H1 (cell line): ENCODE measurements around the gene MYCBPAP. TPM values are rescaled to one million over a fixed set of nuclear protein-coding genes. Genes with fewer than 3 reads are reported as not detected.

ENCODE experiments used
- CBX5 ChIP-seq: fragments of 300-800, 300-1000 bp; sonication (generic); IDR thresholded peaks from 2 replicates; pipeline ENCODE4 v1.7.1; 2016; ENCODE audit warnings: antibody characterized with exemption, low read length, low read depth
- POU5F1 ChIP-seq: IDR thresholded peaks from 2 replicates; pipeline ENCODE4 v1.6.1; 2011; ENCODE audit warnings: low read depth, mild to moderate bottlenecking, low read length, moderate library complexity
- SAP30 ChIP-seq: fragments of 300-600 bp; sonication (generic); IDR thresholded peaks from 2 replicates; pipeline ENCODE4 v1.7.1; 2012; ENCODE audit warnings: low read length, moderate library complexity, mild to moderate bottlenecking, inconsistent platforms; ENCODE audit not compliant: insufficient read depth, insufficient replicate concordance
- SP4 ChIP-seq: IDR thresholded peaks from 2 replicates; pipeline ENCODE4 v1.6.1; 2012; ENCODE audit warnings: low read length, inconsistent platforms
- SRF ChIP-seq: IDR thresholded peaks from 2 replicates; pipeline ENCODE4 v1.6.1; 2011; ENCODE audit warnings: mild to moderate bottlenecking, low read depth, low read length, moderate library complexity
- ZNF274 ChIP-seq: IDR thresholded peaks from 2 replicates; pipeline ENCODE4 v1.7.0; 2012; ENCODE audit warnings: low read length, borderline replicate concordance; ENCODE audit errors: extremely low read depth
- polyA plus RNA-seq, 7 experiments: library from polyadenylated mRNA; depleted of rRNA in 3 of 7; stranded (reverse) in 5 of 7; unstranded in 2 of 7; fragments of >200 nt in 5 of 7; fragments of 200-250 nt in 2 of 7; gene quantifications; 1 replicate in 5 of 7; 2 replicates in 1 of 7; 4 replicates in 1 of 7; pipeline versions ENCODE4 v1.2.1 to v1.2.3, GENCODE V29; 2011 to 2013; ENCODE audit warnings: missing spikeins in 2 of 7, mixed read lengths in 2 of 7
- total RNA-seq: library from RNA; stranded (reverse); fragmentation: NEBNext Ultra II Directional; extraction: Animal tissue kit (Norgen Biotek cat#: 25700); gene quantifications from 2 replicates; pipeline ENCODE4 v1.2.1, GENCODE V29; 2021

MYCBPAP gene
- total and polyA plus RNA-seq, 2 of the 8 experiments (the other 6 are each of a cell fraction or from before 2014, with no cell fraction given) = 0.89 to 3.3 TPM

GRCh38 chr17:50462446-50462845 lies 45.8 kb upstream of the MYCBPAP start (continued):
- TF ChIP-seq ZNF274 = no peak
- no peak for TF ChIP-seq SP4
- no peak for TF ChIP-seq POU5F1
- no peak for TF ChIP-seq SRF
- TF ChIP-seq SAP30 = no peak
- no peak for TF ChIP-seq CBX5
